Measurements from ENCODE around the gene KCNK15.

The KCNK15 gene

GRCh38 chr20:44701858-44702256 is 43.8 kb upstream of the KCNK15 start:
- no peak for TF ChIP-seq CTCF (IDR thresholded peaks at IDR 0.05; ENCODE audit: insufficient read depth, low read length, poor library complexity, severe bottlenecking)
- DNase-seq (ENCODE audit: extremely low read depth, insufficient read length), result no peak
- H3K4me3 ChIP-seq (replicated peaks; ENCODE audit: low read depth, low read length), result no peak overlapping the region
- H3K36me3 ChIP-seq (ENCODE audit: control insufficient read depth, insufficient read depth, low read length), result no peaks in the 10 kb centered on the region
- no peaks in the 10 kb centered on the region for H3K27me3 ChIP-seq (replicated peaks; ENCODE audit: control insufficient read depth, insufficient read depth, low read length)

DNA sequence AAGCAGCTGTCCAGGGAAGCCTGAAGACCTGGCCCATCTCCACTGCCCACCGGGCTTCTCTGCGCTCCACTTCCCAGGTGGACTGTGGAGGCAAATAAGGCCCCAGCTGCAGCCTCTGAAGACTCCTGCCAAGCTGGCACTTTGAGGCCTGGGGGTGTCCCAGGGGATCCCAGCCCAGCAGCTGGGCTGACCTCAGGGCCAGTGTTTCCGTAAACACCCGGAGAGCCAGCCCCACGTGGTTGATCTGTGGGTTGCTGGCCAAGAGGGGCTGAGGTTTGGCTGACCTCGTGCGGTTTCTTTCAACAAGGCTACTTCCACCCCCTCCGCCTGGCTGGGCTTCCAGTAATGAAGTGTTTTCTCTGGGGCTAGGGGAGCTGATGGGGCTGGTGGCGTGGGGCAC is 42.9 kb upstream of the KCNK15 start:
- Histone ChIP-seq H3K4me3 (replicated peaks; ENCODE audit: low read depth, low read length) (no peak overlapping the region), H3K36me3 (ENCODE audit: control insufficient read depth, insufficient read depth, low read length) (no peaks in the 10 kb centered on the region), H3K27me3 (replicated peaks; ENCODE audit: control insufficient read depth, insufficient read depth, low read length) (no peaks in the 10 kb centered on the region)
- no peak for TF ChIP-seq CTCF (IDR thresholded peaks at IDR 0.05; ENCODE audit: insufficient read depth, low read length, poor library complexity, severe bottlenecking)
- peak; percentile 31 for DNase-seq (ENCODE audit: extremely low read depth, insufficient read length)

DNA sequence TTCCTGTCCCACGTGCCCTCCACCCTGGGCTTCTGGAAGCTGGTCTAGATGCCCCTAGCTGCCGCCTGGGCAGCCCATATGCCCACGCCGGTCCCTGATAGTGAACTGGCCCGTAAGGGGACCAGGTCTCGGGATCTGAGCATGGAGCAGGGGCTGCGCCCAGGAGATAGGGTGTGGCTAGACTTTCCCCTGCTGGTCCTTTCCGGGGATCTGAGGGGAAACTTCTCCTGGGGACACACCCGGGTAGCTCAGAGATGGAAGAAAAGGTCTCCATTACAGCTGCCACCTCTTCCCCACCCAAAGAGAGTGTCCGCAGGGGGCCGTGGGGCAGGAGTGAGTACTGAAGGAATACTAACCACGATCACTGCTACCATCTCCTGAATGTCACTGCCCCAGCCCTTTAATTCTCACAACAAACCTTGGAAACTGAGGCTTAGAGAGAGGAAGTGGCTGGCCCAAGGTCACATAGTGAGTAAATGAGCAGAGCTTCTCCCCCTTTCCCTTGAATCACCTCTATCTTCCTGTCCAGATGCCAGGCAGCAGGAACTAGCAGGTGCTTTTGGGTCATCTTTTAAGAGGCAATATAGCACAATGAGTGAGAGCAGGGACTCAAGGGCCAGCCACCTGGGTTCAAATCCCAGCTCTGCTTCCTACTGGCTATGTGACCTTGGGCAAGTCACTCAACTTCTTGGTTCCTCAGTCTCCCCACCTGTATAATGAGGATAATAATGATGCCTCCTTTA is 42.3 kb upstream of the KCNK15 start:
- no peak for DNase-seq (ENCODE audit: extremely low read depth, insufficient read length)
- no peak for TF ChIP-seq CTCF (IDR thresholded peaks at IDR 0.05; ENCODE audit: insufficient read depth, low read length, poor library complexity, severe bottlenecking)
- Histone ChIP-seq H3K4me3 (replicated peaks; ENCODE audit: low read depth, low read length) (no peak overlapping the region), H3K36me3 (ENCODE audit: control insufficient read depth, insufficient read depth, low read length) (no peaks in the 10 kb centered on the region), H3K27me3 (replicated peaks; ENCODE audit: control insufficient read depth, insufficient read depth, low read length) (no peaks in the 10 kb centered on the region)

DNA sequence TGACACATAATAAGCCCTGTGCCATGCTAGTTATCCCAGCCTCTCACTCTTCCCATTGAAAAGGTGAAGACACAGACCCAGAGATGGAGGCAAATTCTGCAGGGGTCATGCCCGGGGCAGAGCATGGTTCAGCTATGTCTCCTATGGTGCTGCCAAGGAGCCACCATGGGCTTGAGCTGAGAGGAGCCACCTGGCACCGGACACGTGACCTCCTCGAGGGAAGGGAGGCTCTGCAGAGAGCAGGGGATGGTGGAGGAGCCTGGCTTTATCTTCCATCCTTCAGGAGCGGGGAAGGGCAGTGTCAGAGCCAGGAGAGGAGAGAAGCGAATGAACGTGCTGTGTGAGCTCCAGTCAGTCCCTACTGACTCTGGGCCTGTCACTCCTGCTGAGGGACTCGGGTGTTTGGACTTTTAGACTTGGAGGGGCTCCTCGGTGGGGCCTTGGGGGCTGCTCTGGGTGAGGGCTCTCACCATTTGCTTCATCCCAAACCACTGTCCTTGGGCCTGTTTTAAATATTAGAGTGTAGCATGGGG is 41.6 kb upstream of the KCNK15 start:
- TF ChIP-seq CTCF (IDR thresholded peaks at IDR 0.05; ENCODE audit: insufficient read depth, low read length, poor library complexity, severe bottlenecking), result no peak
- H3K27me3 ChIP-seq (replicated peaks; ENCODE audit: control insufficient read depth, insufficient read depth, low read length), result no peaks in the 10 kb centered on the region
- no peak overlapping the region for H3K4me3 ChIP-seq (replicated peaks; ENCODE audit: low read depth, low read length)
- DNase-seq (ENCODE audit: extremely low read depth, insufficient read length), result no peak
- no peaks in the 10 kb centered on the region for H3K36me3 ChIP-seq (ENCODE audit: control insufficient read depth, insufficient read depth, low read length)

DNA sequence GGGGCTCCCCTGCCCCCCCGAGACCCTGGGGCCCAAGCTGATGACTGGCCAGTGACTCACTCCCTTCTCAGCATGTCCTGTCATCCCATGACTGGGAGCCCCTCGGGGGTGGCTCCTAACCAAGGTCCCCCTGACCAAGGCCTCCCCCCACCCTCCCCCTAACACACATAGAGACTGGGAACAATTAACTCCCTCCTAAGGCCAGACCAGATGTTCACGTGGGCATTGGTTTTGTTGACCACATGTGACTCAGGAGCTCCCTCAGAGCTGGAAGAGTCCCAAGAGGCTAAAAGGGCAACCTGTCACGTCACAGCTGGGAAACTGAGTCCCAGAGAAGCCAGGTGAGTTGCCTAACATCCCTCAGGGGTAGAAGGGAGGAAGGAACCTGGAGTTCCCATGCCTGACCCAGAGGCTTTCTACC is 41.1 kb upstream of the KCNK15 start:
- DNase-seq (ENCODE audit: extremely low read depth, insufficient read length), result no peak
- no peak for TF ChIP-seq CTCF (IDR thresholded peaks at IDR 0.05; ENCODE audit: insufficient read depth, low read length, poor library complexity, severe bottlenecking)
- H3K27me3 ChIP-seq (replicated peaks; ENCODE audit: control insufficient read depth, insufficient read depth, low read length), result no peaks in the 10 kb centered on the region
- no peak overlapping the region for H3K4me3 ChIP-seq (replicated peaks; ENCODE audit: low read depth, low read length)
- no peaks in the 10 kb centered on the region for H3K36me3 ChIP-seq (ENCODE audit: control insufficient read depth, insufficient read depth, low read length)

All from GM06990 (cell line).